Activated CD4-positive, alpha-beta T cell treated with anti-CD3 and anti-CD28 coated beads, Interleukin-2, amount 50 U/mL, for 16 hours (primary cell): ENCODE measurements around the gene CCDC74B.
"Not testable (repeated sequence)": the region's sequence is repeated elsewhere in the genome, so short reads cannot be mapped to it uniquely, and the experiment has no call there.

Source experiments
- DNase-seq: peaks from one replicate; pipeline ENCODE4 v3.0.0-alpha.2; 2020

CCDC74B gene

DNA sequence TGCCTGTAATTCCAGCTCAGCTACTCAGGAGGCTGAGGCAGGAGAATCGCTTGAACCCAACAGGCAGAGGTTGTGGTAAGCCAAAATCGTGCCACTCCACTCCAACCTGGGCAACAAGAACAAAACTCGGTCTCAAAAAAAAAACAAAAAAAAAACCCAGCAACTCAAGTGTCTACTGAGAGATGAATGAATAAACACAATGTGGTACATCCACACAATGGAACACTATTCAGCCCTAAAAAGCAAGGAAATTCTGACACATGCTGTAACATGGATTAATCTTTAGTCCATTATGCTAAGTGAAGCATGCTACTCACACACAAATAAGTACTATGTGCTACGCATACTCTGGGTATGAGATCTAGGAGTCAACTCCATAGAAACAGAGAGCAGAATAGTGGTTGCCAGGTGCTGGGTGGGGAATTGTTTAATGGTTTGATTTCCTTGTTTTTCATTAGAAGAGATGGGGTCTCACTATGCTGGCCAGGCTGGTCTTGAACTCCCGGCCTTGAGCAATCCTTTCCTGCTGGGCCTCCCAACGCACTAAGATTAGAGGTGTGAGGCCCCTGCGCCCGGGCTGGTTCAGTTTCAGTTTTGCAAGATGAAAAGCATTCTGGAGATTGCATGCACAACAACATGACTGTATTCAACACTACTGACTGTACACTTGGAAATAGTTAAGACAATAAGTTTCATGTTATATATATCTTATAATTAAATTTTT lies 20.5 kb upstream of the CCDC74B start:
- DNase-seq, result no peak

DNA sequence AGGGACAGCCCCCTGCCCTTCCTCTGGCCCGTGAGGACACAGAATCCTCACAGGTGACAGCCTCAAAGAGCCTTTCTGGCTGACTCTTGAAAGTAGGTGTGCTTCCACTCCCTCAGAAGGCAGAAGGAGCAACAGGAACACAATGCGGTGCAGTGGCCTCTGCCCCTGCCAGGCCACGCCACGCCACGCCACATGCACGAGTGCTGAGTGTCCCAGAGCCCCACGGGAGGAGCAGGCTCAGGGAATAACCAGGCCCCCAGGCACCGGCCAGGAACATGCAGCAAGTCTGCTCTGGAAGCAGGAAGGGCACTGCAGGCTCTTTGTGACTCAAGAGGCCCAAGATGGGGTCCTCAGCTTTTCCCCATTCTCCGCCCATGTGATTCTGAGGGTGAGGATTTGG lies 18.1 kb upstream of the CCDC74B start:
- DNase-seq, result no peak

DNA sequence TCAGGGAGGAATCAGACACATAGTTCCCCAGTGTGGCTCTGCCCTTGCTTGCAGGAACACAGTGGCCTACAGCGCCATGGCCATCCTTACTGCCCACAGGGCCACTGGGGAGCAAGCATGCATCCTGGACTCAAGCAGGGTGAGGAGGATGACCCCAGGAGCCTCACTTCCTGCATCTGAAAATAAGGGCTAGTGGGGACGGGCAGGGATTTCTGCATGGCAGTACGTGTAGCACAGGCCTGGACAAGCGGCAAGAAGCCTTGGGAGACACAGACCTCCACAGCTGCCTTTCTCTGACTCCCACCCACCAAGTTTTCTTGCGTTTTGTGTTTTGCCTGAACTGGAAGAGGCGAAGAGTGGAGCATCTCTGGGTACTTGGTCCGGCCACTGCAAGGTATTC lies 17.6 kb upstream of the CCDC74B start:
- DNase-seq, result not testable (repeated sequence)

GRCh38 chr2:130160838-130161705 lies 16.2 kb upstream of the CCDC74B start:
- DNase-seq, result not testable (repeated sequence)

DNA sequence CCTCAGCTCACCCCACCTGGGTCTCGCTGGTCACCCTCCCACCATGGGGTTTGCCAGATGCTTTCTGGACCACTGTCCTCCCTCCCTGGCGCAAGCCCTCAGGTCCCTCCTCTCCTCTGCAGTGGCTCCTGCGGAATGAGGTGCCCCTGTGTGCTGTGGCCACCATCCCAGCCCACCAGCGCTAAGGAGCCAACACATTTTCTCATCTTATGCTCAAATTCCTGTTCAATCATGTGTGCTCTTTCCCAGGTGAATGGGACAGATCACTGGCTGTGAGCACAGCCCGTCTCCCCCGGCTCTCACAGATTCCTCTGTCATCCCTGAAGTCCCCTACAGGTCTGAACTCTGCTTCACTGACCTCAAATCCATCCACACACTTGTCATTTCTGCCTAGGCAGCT lies 15.2 kb upstream of the CCDC74B start:
- DNase-seq, result no peak

GRCh38 chr2:130159376-130159775 lies 14.5 kb upstream of the CCDC74B start:
- not testable (repeated sequence) for DNase-seq

GRCh38 chr2:130158631-130159030 lies 13.7 kb upstream of the CCDC74B start:
- DNase-seq, result no peak

GRCh38 chr2:130157825-130158514 lies 13.1 kb upstream of the CCDC74B start:
- peak; percentile 30 for DNase-seq

- DNase-seq, result not testable (repeated sequence)
Measured at GRCh38 chr2:130157354-130157753, 12.4 kb upstream of the CCDC74B start.

DNA sequence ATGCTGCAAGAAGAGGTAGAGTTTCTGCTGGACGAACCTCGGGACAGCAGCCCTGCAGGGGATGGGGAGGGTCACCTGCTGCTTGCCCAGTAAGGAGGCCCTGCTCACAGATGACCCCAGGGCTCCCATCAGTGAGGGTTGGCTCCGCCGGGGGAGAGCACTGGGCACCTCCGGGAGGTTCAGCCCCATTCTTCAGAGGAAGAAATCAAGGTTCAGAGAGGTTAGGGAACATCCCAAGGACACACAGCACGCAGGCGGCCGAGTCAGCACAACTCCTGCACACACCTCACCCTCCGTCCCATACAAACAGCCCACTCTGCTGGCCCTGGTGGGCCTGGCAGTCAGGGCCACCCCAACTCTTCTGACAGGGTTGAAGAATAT lies 11.7 kb upstream of the CCDC74B start:
- no peak for DNase-seq

DNA sequence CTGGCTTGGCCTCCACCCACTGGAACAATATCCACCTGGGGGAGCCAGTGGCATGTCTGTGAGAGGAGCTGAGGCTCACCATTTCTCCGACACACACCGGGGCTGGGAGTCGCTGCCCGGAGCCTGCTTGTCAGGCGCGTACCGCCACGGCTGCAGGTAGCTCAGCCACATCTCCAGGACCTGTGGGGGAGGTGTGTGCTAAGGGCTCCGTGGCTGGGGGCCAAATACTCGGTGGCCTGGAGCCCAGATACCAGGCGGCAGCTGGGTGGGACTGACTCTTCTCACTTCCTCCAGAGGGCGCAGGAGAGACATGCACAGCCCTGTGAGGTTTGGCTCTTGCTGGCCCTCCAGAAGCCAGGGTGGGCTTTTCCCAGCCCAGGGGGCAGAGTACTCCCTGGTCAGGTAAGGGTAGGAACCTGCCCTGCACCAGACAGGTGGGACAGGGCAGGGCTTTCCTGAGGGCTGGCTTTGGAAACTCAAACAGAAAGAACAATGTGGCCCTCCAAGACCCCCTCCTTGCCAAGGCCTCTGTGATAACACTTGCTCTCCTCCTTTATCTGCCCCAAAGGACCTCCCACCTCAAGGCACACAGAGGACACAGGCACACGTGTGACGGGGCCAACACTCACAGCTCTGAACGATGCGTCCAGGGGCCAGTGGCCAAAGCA lies 11.2 kb upstream of the CCDC74B start:
- peak; percentile 26 for DNase-seq

DNA sequence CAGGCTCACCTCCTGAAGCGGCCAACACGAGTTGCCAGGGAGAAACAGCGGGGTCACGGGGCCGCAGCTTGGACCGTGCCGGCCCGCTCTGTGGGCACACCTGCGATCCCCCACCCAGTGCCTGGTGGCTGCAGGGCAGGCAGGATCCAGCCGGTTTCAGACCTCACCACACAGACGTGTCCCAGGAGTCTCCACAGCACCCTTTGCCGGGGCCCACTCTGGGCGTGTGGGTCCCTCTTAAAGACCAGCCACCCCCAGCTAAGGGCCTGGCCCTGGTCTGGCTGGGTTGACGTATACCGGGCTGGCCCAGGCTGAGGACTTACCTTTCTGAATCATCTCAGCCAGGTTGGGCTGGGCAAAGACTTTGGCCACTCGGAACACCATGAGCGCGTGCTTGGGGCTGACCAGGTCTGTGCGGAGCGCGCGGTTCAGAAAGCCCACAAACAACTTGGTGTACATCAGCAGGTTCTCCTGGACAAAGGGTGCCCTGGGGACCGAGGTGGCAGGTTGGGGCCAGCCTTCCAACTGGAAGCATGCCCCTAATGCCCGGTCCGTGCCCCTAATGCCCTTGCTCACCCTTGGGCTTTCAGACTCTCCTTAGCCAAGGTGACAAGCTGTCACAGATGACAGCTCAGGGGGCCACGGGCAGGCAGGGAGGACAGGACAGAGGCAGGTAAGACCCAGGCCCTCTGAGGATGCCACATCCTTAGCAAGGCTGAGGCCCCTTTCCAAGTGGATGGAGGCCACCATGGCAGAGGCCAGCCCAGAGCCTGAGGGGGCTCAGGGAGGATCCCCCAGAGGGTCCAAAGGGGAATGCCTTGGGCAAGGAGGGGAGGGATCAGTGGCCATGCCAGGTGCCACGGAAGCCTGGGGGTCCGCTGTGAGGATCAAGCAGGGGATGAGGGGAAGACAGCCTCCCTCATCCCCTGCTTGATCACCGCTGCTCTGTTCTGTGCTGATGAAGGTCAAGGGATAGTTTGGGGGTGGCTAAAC lies 10.2 kb upstream of the CCDC74B start:
- DNase-seq, result no peak

DNA sequence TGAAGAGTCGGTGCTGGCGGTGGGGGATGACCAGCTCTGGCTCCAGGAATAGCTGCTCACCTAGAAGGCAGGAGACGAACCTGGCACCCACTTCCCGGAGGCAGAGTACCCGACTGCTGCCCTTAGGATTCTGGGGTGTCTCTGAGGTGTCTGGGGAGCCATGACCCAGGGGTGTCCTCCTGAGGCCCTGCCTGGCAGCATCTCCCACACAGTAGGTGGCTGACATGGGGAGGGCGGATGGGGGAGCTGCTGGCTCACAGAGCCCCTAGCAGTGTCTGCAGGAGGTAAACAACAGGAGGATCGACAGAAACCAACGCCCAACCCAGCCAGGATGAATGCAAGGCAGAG lies 9.5 kb upstream of the CCDC74B start:
- not testable (repeated sequence) for DNase-seq

DNA sequence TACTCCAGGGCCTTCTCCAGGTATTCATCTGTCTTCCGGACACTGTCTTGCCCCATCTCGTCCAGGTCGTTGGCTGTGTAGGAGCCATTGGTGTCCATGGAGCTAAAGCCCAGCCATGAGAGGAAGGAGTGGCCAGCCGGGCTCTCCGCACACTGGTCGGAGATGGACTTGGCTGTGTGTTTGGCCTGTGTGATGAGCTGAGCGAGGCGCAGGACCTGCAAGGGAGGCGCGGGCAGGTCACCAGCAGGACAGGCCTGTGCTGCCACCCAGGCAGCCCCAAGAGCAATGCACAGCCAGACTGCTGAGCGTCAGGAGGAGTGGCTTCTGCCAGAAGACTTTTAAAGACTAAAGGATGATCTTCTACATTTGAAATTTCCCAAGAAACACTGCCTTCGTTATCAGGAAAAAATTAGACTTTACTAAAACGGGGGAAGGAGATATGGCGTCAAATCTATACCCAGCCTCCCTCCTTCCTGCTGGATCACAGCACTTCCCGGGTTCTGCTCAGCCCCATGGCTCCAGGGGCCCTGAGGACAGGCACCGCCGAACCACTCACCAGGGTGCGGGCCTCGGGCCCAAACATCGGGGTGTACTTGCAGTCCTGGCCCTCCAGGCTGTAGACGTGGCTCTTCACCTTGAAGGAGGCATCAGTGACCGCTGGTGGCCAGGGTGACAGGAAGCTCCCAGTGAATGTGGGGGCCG lies 9.0 kb upstream of the CCDC74B start:
- not testable (repeated sequence) for DNase-seq

DNA sequence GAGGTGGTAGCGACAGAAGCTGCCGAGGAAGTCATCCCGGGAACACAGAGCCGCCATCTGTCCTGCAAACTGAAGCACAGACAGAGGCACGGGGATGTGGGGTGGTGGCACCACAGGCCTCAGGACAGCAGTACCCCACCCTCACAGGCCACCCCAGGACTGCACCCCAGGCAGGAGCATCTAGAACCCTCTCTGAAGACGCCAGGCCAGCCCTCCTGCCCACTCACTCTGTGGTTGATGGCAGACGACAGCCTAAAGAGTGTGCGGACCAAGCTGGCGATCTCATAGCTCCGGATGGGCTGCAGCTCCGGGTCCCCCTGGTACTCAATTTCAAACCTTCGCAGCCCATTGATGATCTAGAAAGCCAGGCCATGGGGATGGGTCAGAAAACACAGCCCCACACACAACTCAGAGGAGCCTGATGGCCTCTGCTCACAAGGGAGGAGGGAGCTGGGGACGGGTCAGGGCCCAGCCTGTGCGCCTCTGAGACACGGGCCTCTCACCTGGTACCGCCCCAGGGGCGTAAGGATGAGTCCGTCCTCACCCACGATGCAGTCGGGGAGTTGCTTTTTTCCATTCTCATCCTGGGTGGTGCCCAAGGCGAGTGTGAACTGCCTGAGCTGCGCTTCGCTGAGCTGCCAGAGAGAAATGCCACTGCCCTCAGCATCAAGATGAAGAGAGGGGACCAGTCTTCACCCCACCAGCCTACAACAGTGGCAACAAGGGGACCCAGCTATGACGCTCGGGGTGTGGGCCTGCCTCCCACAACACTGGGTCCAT lies 8.1 kb upstream of the CCDC74B start:
- DNase-seq, result no peak

DNA sequence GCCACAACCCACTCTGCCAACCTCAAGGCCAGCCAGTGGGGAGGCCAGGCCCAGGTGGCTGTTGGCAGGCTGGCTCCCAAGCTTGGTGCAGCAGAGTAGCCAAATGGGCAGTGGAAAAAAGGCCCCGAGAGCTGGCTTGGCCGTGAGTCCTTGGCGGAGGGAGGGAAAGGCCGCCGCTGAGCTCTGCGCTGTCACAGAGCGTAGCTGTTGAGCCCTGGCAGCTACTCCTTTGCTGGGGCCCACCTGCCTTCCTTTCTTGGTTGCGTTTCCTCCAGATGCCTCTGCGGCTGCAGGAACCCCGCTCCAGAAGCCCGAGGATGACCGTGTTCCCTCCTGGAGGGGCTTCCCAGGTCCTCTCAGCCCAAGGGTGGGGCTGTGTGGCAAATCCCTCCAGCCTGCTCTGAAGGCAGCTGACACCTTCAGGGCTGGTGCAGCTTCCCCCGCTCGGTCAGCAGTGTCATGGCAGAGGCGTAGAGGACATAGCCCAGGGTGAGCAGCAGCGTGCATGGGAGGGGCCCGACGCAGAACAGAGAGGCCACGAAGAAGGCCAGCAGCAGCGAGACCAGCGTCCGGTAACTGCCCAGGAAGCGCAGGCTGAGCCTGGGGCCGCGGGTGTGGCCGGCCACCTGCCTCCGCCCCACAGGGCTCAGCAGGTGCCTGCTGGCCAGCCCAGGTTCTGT lies 7.4 kb upstream of the CCDC74B start:
- not testable (repeated sequence) for DNase-seq

GRCh38 chr2:130151145-130151512 lies 6.2 kb upstream of the CCDC74B start:
- DNase-seq, result not testable (repeated sequence)

- no peak for DNase-seq
Measured at GRCh38 chr2:130150181-130151144, 5.6 kb upstream of the CCDC74B start.

DNA sequence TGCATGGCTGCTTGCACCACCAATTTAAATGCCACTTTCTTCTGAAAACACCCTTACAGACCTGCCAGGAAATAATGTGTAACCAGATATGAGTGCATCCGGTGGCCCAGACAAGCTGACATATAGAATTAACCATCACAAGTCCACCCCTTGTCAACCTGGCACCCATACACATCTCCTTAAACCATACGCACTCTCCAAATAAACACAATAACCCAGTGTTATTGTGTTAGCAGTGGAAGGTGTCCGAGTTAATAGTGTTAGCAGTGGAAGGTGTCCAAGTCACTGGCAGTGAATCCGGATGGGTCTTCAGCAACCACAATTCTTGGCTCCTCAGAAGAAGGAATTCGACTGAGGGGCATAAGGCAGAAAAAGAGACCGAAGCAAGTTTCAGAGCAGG lies 3.6 kb upstream of the CCDC74B start:
- not testable (repeated sequence) for DNase-seq
